ENCODE data around the gene BBX. TPM values are rescaled to one million over a fixed set of nuclear protein-coding genes. Genes with fewer than 3 reads are reported as not detected.

The BBX gene
- total RNA-seq, 6 experiments from 2014 or later = 40.6 to 50.3 (median 46.4) TPM

GRCh38 chr3:107524326-107524840, 1.6 kb downstream of the BBX start:
- no peak for TF ChIP-seq CTCF (IDR thresholded peaks at IDR 0.05)
- Mint-ChIP-seq H3K27ac (peak overlapping the region; percentile 85), H3K9me3 (no peaks in the 10 kb centered on the region), H3K4me3 (peak overlapping the region; percentile 94), H3K36me3 (ENCODE audit: low read depth) (0 out of 2 replicates have a peak, but pooled peaks cover 8% of the 10 kb centered on the region), H3K27me3 (ENCODE audit: insufficient read depth) (no peaks in the 10 kb centered on the region; the same call in 1 of the 2 replicates), H3K4me1 (ENCODE audit: low read depth) (peaks cover 30% of the 10 kb centered on the region)
- DNase-seq = no peak

GRCh38 chr3:107524841-107525643, 2.3 kb downstream of the BBX start:
- peak overlapping the region; percentile 98 for H3K4me3 Mint-ChIP-seq
- H3K36me3 Mint-ChIP-seq (ENCODE audit: low read depth) = 0 out of 2 replicates have a peak, but pooled peaks cover 8% of the 10 kb centered on the region
- peaks cover 30% of the 10 kb centered on the region for H3K4me1 Mint-ChIP-seq (ENCODE audit: low read depth)
- TF ChIP-seq CTCF (IDR thresholded peaks at IDR 0.05) = no peak
- no peaks in the 10 kb centered on the region for H3K9me3 Mint-ChIP-seq
- DNase-seq = peak; percentile 40
- peak overlapping the region; percentile 88 for H3K27ac Mint-ChIP-seq
- H3K27me3 Mint-ChIP-seq (ENCODE audit: insufficient read depth) = no peaks in the 10 kb centered on the region; the same call in 1 of the 2 replicates

GRCh38 chr3:107525644-107526305, 3.0 kb downstream of the BBX start:
- Mint-ChIP-seq H3K27me3 (ENCODE audit: insufficient read depth) (no peaks in the 10 kb centered on the region; the same call in 1 of the 2 replicates), H3K4me3 (peak overlapping the region; percentile 98), H3K9me3 (no peaks in the 10 kb centered on the region), H3K4me1 (ENCODE audit: low read depth) (peaks cover 30% of the 10 kb centered on the region), H3K36me3 (ENCODE audit: low read depth) (0 out of 2 replicates have a peak, but pooled peaks cover 8% of the 10 kb centered on the region), H3K27ac (peak overlapping the region; percentile 88)
- no peak for DNase-seq
- TF ChIP-seq CTCF (IDR thresholded peaks at IDR 0.05) = no peak

- H3K9me3 Mint-ChIP-seq = no peaks in the 10 kb centered on the region
- no peak overlapping the region for H3K27ac Mint-ChIP-seq
- H3K4me1 Mint-ChIP-seq (ENCODE audit: low read depth) = peaks cover 9% of the 10 kb centered on the region; the same call in 1 of the 2 replicates
- no peaks in the 10 kb centered on the region for H3K27me3 Mint-ChIP-seq (ENCODE audit: insufficient read depth)
- no peak for TF ChIP-seq CTCF (IDR thresholded peaks at IDR 0.05)
- H3K4me3 Mint-ChIP-seq = no peak overlapping the region
- 0 out of 2 replicates have a peak, but pooled peaks cover 8% of the 10 kb centered on the region for H3K36me3 Mint-ChIP-seq (ENCODE audit: low read depth)
- DNase-seq = no peak
Observed at GRCh38 chr3:107531917-107532469, 9.2 kb downstream of the BBX start.

- Mint-ChIP-seq H3K4me3 (no peak overlapping the region), H3K27ac (no peak overlapping the region), H3K36me3 (ENCODE audit: low read depth) (no peaks in the 10 kb centered on the region), H3K4me1 (ENCODE audit: low read depth) (peaks cover 22% of the 10 kb centered on the region), H3K9me3 (no peaks in the 10 kb centered on the region), H3K27me3 (ENCODE audit: insufficient read depth) (no peaks in the 10 kb centered on the region)
- DNase-seq = no peak
- no peak for TF ChIP-seq CTCF (IDR thresholded peaks at IDR 0.05)
Observed at GRCh38 chr3:107540857-107541256, 18.1 kb downstream of the BBX start.

Measured in HFFc6 (cell line).